Right cardiac atrium (tissue), 5 donors: ENCODE data around the gene PLXNB3. TPM values are rescaled to one million over a fixed set of nuclear protein-coding genes. Genes with fewer than 3 reads are reported as not detected.
"Not testable (repeated sequence)": the region's sequence is repeated elsewhere in the genome, so short reads cannot be mapped to it uniquely, and the experiment has no call there.

Experiments used
- ATAC-seq, 2 donors: fragments of 200-7000 bp; cut with Tn5 transposase; one replicate each; pipeline versions ENCODE4 v1.8.0 to v1.9.1; 2020; ENCODE audit warnings: moderate library complexity in 2 of 2, mild to moderate bottlenecking in 1 of 2
- DNase-seq, 3 donors: peaks; one replicate each; pipeline ENCODE4 v3.0.0-alpha.2; 2020
- H3K27ac ChIP-seq: one replicate; pipeline ENCODE4 v1.5.1; 2013; ENCODE audit warnings: mild to moderate bottlenecking, low read length, control low read depth, moderate library complexity
- H3K27me3 ChIP-seq: one replicate; pipeline ENCODE4 v1.6.1; 2013; ENCODE audit not compliant: control insufficient read depth, insufficient read depth
- H3K4me1 ChIP-seq: one replicate; pipeline ENCODE4 v1.6.1; 2013; ENCODE audit warnings: low read length; ENCODE audit not compliant: control insufficient read depth, insufficient read depth
- H3K4me3 ChIP-seq: one replicate; pipeline ENCODE4 v1.5.1; 2013; ENCODE audit warnings: low read length, control low read depth
- H3K9me3 ChIP-seq: one replicate; pipeline ENCODE4 v1.6.1; 2013; ENCODE audit warnings: low read length; ENCODE audit not compliant: control insufficient read depth
- WGBS: extraction: QIAGEN DNeasy Blood & Tissue Kit; methylation state at CpG from one replicate; pipeline ENCODE4 v1.1.7; 2013; 5-methylcytosine and 5-hydroxymethylcytosine counted together
- intact Hi-C, 4 donors: fragments of 100-400 bp; cut with DNase I; formaldehyde crosslinking; loops; one replicate each; pipeline versions ENCODE4 v1.11.0 to v1.14.0; 2022 to 2023
- polyA plus RNA-seq: library from polyadenylated mRNA; stranded (reverse); fragments of 200-250 nt; gene quantifications from one replicate; pipeline ENCODE4 v1.2.3, GENCODE V29; 2013
- total RNA-seq, 4 donors: library from RNA; stranded (reverse); fragmentation: NEBNext Ultra II Directional; extraction: Animal tissue kit (Norgen Biotek cat#: 25700); gene quantifications; one replicate each; pipeline ENCODE4 v1.2.1, GENCODE V29; 2021
- donor health status: healthy with polysubstance abuse.
- donor health status: DM: no; HTN: yes; CAD: no.
- donor health status: DM: no; HTN: no; CAD: no.
- donor health status: DM: no; HTN: yes; CAD: no; lungs with severe emphysema.
- donor health status: DM: yes; HTN: yes; CAD: no.

The PLXNB3 gene
- total and polyA plus RNA-seq, 5 donors = 6.8 to 10.9 (median 9.2) TPM

GRCh38 chrX:153725832-153726285 lies 38.2 kb upstream of the PLXNB3 start:
- ATAC-seq (no peak), DNase-seq (peak in 2 of 3 donors; percentile 38 to 67)
- 56% methylated on average over 35 of the region's 35 CpGs for WGBS
- H3K27me3 ChIP-seq = no peaks in the 10 kb centered on the region
- H3K4me1 ChIP-seq = peaks cover 13% of the 10 kb centered on the region
- no peaks in the 10 kb centered on the region for H3K9me3 ChIP-seq
- no peak overlapping the region for H3K4me3 ChIP-seq
- H3K27ac ChIP-seq = peak overlapping the region; percentile 92
- intact Hi-C loops = no loop called here

DNA sequence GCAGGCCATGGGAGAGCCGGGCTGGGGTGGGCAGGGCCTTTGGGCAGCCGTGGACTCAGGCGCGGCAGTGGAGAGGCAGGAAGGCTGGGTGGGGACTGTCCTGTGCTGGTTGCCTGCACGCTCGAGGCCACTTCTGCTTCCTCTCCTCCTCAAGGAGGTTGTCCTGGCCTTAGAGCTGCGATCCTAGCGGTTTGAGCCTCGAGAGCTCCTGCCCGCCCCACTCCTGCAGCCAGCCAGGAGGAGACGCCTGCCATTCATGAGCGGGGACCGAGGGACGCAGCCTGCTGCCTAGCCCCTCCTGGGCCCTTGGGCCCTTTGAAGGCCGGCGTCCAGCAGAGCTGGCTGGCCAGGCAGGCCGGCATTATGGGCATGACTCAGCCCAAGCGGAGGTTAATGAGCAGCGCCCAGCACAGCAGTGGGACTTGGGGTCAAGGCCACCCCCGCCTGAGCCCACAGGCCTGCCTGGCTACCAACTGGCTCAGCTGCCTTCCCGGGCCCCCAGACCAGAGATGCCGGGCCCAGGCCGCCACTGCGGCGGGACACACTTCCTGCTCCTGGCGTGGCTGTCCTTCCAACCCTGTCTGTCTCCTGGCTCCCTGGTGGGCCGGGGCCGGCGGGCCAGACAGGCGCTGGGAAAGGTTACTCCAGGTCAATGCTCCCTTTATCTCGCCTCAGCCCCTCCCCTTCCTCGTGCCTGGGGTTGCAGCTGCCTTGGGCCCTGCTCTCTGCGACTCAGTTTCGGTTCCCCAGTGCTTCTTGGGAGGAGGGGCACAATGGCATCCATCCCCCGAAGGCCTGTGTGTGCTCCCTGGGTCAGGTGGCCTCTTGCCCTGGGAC lies 37.5 kb upstream of the PLXNB3 start:
- 14% methylated on average over 35 of the region's 35 CpGs for WGBS

DNA sequence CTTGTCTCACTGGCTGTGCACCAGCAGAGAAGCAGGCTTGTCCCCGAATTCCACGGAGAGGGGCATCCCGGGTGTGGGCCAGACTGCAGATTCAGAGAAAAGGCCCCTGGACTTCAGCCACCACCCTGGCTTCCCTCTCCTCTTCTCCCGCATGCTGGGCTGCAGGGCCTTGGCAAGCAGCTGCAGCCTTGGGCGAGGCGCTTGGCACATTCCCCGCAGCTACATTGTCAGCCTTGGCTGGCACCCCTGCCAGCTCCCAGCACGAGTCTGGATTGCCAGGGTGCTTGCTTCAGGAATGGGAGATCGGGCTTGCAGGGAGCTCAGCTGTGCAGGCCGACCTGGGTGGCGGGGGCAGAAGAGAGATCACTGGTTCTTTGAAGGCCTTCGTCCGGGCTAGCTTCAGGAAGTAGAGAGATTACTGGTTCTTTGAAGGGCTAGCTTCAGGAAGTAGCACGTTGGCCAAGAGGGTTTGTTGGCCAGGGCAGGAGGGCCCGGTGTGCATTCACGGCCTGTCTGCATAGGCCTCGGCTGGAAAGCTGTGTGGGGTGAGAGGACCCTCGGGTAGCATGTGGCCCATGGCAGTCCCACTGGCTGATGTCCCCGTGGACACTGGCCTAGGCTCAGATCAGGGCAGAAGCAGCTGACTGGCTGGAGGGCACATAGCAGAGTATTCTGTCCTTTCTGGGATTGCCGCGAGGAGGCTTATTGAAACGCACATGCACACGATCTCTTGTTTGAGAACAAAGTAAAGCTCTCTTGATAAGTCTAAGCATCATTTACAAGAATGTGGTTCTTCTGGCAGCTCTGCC lies 36.7 kb upstream of the PLXNB3 start:
- H3K27me3 ChIP-seq = no peaks in the 10 kb centered on the region
- WGBS = 22% methylated on average over 23 of the region's 23 CpGs
- H3K27ac ChIP-seq = peak overlapping the region; percentile 92
- DNase-seq = peak; percentile 54 to 86 (median 83)
- intact Hi-C loops = no loop called here
- H3K4me3 ChIP-seq = peak overlapping the region; percentile 0
- H3K4me1 ChIP-seq = peaks cover 13% of the 10 kb centered on the region
- ATAC-seq = peak in 1 of 2 donors; percentile 2
- H3K9me3 ChIP-seq = no peaks in the 10 kb centered on the region

More for the DNA sequence above, 37.5 kb upstream of the PLXNB3 start:
- intact Hi-C loops = no loop called here
- H3K27ac ChIP-seq = peak overlapping the region; percentile 92
- ATAC-seq (peak; percentile 34 to 47), DNase-seq (peak; percentile 74 to 90 (median 88))
- H3K9me3 ChIP-seq = no peaks in the 10 kb centered on the region
- no peaks in the 10 kb centered on the region for H3K27me3 ChIP-seq
- H3K4me3 ChIP-seq = peak overlapping the region; percentile 0
- H3K4me1 ChIP-seq = peaks cover 13% of the 10 kb centered on the region

DNA sequence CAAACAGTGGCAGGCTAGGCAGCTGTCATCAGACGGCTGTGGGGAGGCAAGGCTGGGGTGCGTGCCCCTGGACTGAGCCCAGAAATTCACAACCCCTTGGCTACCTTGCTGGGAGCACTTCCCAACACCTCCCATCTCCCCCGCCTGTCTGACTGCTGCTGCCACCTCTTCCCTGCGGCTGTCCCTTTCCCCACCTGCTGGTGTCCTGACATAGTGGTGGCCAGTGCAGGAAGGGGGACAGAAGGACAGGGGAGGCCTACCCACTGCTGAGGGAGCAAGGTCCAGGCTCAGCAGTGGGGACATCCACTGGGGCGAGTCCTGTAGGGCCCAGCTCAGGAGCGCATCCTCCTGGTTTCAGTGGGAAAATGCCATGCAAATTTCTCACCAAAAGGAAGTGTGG lies 36.0 kb upstream of the PLXNB3 start:
- Histone ChIP-seq H3K4me3 (no peak overlapping the region), H3K4me1 (peaks cover 11% of the 10 kb centered on the region), H3K27me3 (no peaks in the 10 kb centered on the region), H3K27ac (peak overlapping the region; percentile 92), H3K9me3 (no peaks in the 10 kb centered on the region)
- DNase-seq (peak in 1 of 3 donors; percentile 36), ATAC-seq (no peak)
- intact Hi-C loops = no loop called here
- WGBS = 72% methylated on average over 6 of the region's 6 CpGs

DNA sequence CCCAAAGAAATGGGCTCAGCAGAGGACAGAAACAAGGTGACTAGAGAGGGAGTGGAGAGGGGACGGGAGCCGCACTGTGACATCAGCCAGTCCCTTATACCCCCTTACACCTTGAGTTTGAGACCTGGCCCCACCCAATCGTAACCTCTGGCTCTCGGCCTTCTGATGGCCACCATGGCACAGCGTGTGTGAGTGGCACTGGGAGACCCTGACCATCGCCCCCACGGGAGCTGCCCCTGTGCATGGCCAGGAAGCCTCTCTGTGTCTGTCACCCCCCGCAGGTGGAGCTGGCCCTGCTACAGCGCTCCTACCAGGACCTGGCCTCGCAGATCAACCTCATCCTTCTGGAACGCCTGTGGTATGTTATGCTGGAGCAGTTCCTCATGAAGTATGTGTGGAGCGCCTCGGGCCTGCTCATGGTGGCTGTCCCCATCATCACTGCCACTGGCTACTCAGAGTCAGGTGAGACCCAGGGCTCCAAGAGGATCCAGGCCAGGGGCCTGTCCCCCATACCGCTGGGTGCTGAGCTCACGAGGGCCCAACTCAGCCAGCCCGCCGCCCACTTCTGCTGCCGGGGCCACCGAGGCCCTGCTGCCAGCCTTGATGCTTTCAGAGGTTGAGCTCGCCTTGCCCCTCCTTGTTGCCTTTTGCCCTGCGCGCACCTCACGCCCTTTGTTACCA lies 35.0 kb upstream of the PLXNB3 start:
- H3K9me3 ChIP-seq = no peaks in the 10 kb centered on the region
- no peak overlapping the region for H3K27ac ChIP-seq
- ATAC-seq (no peak), DNase-seq (peak in 1 of 3 donors; percentile 55)
- intact Hi-C loops = no loop called here
- WGBS = 98% methylated on average over 23 of the region's 23 CpGs
- H3K4me3 ChIP-seq = no peak overlapping the region
- H3K4me1 ChIP-seq = peaks cover 11% of the 10 kb centered on the region
- no peaks in the 10 kb centered on the region for H3K27me3 ChIP-seq

DNA sequence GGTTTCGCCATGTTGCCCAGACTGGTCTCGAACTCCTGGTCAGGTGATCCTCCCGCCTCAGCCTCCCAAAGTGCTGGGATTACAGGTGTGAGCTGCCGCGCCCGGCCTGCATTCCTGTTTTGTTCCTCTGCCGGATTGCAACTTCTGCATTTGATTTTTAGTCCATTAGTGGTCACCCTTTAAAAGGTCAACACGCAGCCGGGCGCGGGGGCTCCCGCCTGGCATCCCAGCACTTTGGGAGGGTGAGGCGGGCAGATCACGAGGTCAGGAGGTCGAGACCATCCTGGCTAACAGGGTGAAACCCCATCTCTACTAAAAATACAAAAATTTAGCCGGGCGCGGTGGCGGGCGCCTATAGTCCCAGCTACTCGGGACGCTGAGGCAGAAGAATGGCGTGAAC lies 33.9 kb upstream of the PLXNB3 start:
- ATAC-seq, H3K27me3 ChIP-seq, H3K4me3 ChIP-seq, H3K9me3 ChIP-seq, intact Hi-C loops, H3K27ac ChIP-seq: not testable (repeated sequence)
- peaks cover 11% of the 10 kb centered on the region for H3K4me1 ChIP-seq
- WGBS = 96% methylated on average over 23 of the region's 23 CpGs
- DNase-seq = peak in 1 of 3 donors; percentile 54

- no peak overlapping the region for H3K27ac ChIP-seq
- peaks cover 7% of the 10 kb centered on the region for H3K4me1 ChIP-seq
- H3K9me3 ChIP-seq = no peaks in the 10 kb centered on the region
- DNase-seq (no peak), ATAC-seq (no peak)
- intact Hi-C loops = no loop called here
- H3K27me3 ChIP-seq = no peaks in the 10 kb centered on the region
- 88% methylated on average over 6 of the region's 6 CpGs for whole genome bisulfite sequencing
- no peak overlapping the region for H3K4me3 ChIP-seq
Measured at GRCh38 chrX:153731117-153731844, 32.8 kb upstream of the PLXNB3 start.

- 96% methylated on average over 3 of the region's 3 CpGs for WGBS
- DNase-seq = no peak
- no peaks in the 10 kb centered on the region for H3K27me3 ChIP-seq
- ATAC-seq = no peak
- no peak overlapping the region for H3K27ac ChIP-seq
- H3K4me3 ChIP-seq = no peak overlapping the region
- intact Hi-C loops = no loop called here
- no peaks in the 10 kb centered on the region for H3K9me3 ChIP-seq
- H3K4me1 ChIP-seq = peaks cover 7% of the 10 kb centered on the region
Measured at GRCh38 chrX:153731845-153732215, 32.2 kb upstream of the PLXNB3 start.

DNA sequence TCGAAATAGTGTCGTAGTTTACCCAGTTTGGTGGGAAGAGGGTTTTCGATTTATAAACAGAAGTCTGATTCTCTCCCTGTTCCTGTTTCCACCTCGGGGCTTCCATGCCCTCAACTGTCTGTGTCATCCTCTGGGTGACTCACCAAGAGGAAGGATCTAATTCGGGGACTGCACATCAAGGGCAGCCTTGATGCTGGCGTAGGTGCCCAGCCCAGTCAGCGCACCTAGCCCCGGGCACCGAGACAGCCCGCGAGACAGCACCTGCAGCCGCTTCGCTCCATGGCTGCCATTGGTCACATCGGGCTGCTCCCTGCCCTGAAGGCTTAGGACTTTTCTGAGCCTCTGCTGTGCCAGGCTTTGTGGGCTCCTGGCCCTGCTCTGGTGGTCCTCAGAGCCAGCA lies 31.6 kb upstream of the PLXNB3 start:
- Histone ChIP-seq H3K9me3 (no peaks in the 10 kb centered on the region), H3K4me3 (no peak overlapping the region), H3K27me3 (no peaks in the 10 kb centered on the region), H3K4me1 (peaks cover 6% of the 10 kb centered on the region), H3K27ac (no peak overlapping the region)
- intact Hi-C loops = no loop called here
- ATAC-seq (no peak), DNase-seq (peak in 1 of 3 donors; percentile 51)
- WGBS = 94% methylated on average over 14 of the region's 14 CpGs

DNA sequence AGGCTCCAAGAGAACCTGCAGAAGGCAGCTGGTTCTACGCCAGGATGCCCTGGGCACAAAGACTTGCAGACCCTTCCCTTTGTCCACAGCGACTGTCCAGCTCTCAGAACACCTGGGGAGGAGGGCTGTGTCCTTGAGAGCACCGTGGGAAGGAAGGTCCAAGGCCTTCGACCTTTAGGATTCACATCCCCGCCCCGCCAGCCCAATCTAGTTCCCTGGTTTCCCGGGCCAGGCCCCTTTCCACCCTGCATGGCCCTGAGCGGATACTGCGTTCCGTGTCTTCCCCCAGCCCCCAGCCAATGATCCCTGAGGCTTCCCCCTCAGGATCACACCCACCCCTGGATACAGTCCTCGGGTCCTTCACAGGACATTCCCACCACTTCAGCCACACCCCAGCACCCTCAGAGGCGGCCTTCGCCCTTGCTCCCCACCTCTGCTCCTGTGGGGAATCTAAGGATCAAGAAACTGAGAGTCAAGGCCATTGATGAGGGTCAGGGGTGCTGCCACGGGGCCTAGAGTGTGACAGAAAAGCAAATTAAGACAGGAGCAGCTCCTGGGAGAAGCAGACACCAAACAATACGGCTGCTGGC lies 30.3 kb upstream of the PLXNB3 start:
- 87% methylated on average over 15 of the region's 15 CpGs for WGBS
- Histone ChIP-seq H3K27me3 (no peaks in the 10 kb centered on the region), H3K27ac (no peak overlapping the region), H3K9me3 (no peaks in the 10 kb centered on the region), H3K4me1 (no peaks in the 10 kb centered on the region), H3K4me3 (no peak overlapping the region)
- intact Hi-C loops = no loop called here
- no peak for ATAC-seq
- peak in 1 of 3 donors; percentile 33 for DNase-seq
